ENCODE measurements around the gene ZBED6.
"Not testable (repeated sequence)": the region's sequence is repeated elsewhere in the genome, so short reads cannot be mapped to it uniquely, and the experiment has no call there.

ZBED6 gene

GRCh38 chr1:203795441-203796235 lies at the start of gene ZBED6, which contains the start of gene ZC3H11A:
Gene ZBED6 (plus strand): TSS chr1:203795623. CDS start chr1:203797523, 1,900 bp downstream.
Gene ZC3H11A (plus strand): TSS chr1:203795623. CDS start chr1:203817071, 21,448 bp downstream.
- peak; percentile 93 to 96 for DNase-seq

GRCh38 chr1:203746281-203746680 lies 49.1 kb upstream of the ZBED6 start:
- no peak for DNase-seq

GRCh38 chr1:203751051-203751450 lies 44.4 kb upstream of the ZBED6 start:
- no peak for DNase-seq

GRCh38 chr1:203751618-203752361 lies 43.6 kb upstream of the ZBED6 start:
- not testable (repeated sequence) for DNase-seq

- peak; percentile 58 to 71 for DNase-seq
Measured at GRCh38 chr1:203754455-203754864, 41.0 kb upstream of the ZBED6 start.

GRCh38 chr1:203756036-203756435 lies 39.4 kb upstream of the ZBED6 start:
- DNase-seq: no peak

- not testable (repeated sequence) for DNase-seq
Measured at GRCh38 chr1:203758749-203759148, 36.7 kb upstream of the ZBED6 start.

GRCh38 chr1:203760506-203760905 lies 34.9 kb upstream of the ZBED6 start:
- no peak for DNase-seq

- not testable (repeated sequence) for DNase-seq
Measured at GRCh38 chr1:203761958-203762357, 33.5 kb upstream of the ZBED6 start.

GRCh38 chr1:203763505-203763904 lies 31.9 kb upstream of the ZBED6 start:
- no peak for DNase-seq

GRCh38 chr1:203764105-203765028 lies 31.1 kb upstream of the ZBED6 start:
- DNase-seq: no peak

- no peak for DNase-seq
Measured at GRCh38 chr1:203765029-203765837, 30.2 kb upstream of the ZBED6 start, which contains the start of gene LAX1. Gene LAX1 (plus strand): TSS chr1:203765183. CDS start chr1:203765566, 383 bp downstream.

GRCh38 chr1:203768256-203768655 lies 27.2 kb upstream of the ZBED6 start:
- DNase-seq: no peak

- peak; percentile 45 for DNase-seq
Measured at GRCh38 chr1:203769505-203770343, 25.7 kb upstream of the ZBED6 start.

GRCh38 chr1:203771901-203772301 lies 23.5 kb upstream of the ZBED6 start:
- DNase-seq: no peak

GRCh38 chr1:203772836-203773235 lies 22.6 kb upstream of the ZBED6 start:
- peak; percentile 17 to 60 for DNase-seq

- peak; percentile 45 to 49 for DNase-seq
Measured at GRCh38 chr1:203776636-203777035, 18.8 kb upstream of the ZBED6 start.

GRCh38 chr1:203777596-203777995 lies 17.8 kb upstream of the ZBED6 start:
- no peak for DNase-seq

- DNase-seq: no peak
Measured at GRCh38 chr1:203778146-203778545, 17.3 kb upstream of the ZBED6 start.

GRCh38 chr1:203778789-203779188 lies 16.6 kb upstream of the ZBED6 start:
- no peak for DNase-seq

GRCh38 chr1:203781962-203782361 lies 13.5 kb upstream of the ZBED6 start:
- no peak for DNase-seq

Data from NCI-H526 (cell line).